HG03565 (cell line): ENCODE results near the gene WDR73.
"Not testable (repeated sequence)": the region's sequence is repeated elsewhere in the genome, so short reads cannot be mapped to it uniquely, and the experiment has no call there.

Experiments
- ATAC-seq: cut with Tn5 transposase; IDR thresholded peaks from one replicate; pipeline ENCODE4 v1.9.1; 2021; ENCODE audit warnings: mild to moderate bottlenecking, moderate library complexity; ENCODE audit not compliant: unreplicated experiment

The WDR73 gene

DNA sequence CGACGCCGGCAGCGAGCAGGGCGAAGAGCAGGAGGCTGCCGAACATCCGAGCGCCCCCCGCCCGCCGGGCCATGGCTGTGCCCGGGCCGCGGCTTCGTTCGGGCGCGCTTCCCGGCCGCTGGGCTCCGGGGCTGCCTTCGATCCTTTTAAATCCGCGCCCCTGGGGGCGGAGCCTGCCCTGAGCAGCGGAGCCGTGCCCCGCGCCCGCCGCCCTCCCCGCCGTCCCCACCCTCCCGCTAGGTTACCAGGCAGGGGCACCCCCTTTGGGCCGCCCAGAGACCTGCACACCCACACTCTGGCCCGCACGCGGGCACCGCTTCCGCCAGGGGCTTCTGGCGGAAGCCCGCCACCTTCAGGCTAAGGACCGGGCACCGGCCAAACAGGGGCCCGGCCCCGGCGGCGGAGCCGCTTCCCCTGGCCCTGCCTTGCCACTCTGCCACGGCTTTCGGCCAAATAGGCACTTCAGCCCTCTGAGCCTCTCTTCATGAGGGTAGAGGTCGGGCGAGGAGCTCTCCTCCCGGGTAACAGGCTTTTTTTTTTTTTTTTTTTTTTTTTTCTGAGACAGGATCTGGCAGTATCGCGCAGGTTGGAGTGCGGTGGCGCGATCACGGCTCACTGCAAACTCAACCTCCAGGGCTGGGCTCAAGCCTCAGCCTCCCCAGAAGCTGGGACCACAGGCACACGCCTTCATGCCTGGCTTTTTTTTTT is 4.2 kb upstream of the WDR73 start, which contains the start of gene NMB:
NMB (minus strand) TSS at position 120 of the 708 bp plus-strand sequence; CDS start at position 73, 47 bp downstream.
- ATAC-seq = peak; percentile 50

DNA sequence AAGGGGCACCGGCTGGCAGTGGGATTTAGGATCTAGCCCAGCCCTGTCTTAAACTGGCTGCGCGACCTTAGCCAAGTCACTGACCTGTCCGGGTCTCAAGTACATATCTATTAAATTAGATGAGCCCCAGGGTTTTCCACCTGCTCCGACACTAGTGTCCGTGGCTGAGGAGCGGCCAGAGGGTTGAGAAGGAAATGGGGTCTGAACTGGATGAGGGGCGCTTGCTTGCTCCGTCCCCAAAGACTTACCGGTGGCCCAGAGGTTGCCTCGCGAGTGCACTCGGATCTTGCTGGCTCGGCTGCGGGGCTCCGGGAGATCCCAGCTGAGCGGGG is 3.6 kb upstream of the WDR73 start:
- ATAC-seq = no peak

DNA sequence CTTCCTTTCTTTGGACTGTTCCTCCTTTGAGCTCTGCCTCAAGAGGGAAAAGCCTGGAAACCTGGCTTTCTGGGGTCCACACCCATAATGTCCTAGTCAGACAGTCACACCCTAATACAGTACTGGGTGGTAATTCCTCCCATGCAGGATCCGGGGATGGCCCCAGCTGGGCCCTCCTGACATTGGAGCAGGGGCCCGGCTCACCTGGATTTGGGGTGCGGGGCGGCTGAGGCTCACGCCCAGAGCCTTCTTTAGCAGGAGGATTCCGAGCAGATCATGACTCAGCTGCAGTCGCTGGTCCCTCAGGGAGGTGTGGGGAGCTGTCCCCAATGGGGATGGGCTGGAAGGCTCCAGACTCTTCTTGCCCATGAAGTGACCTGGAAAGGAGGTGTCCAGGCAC is 2.9 kb upstream of the WDR73 start:
- no peak for ATAC-seq

DNA sequence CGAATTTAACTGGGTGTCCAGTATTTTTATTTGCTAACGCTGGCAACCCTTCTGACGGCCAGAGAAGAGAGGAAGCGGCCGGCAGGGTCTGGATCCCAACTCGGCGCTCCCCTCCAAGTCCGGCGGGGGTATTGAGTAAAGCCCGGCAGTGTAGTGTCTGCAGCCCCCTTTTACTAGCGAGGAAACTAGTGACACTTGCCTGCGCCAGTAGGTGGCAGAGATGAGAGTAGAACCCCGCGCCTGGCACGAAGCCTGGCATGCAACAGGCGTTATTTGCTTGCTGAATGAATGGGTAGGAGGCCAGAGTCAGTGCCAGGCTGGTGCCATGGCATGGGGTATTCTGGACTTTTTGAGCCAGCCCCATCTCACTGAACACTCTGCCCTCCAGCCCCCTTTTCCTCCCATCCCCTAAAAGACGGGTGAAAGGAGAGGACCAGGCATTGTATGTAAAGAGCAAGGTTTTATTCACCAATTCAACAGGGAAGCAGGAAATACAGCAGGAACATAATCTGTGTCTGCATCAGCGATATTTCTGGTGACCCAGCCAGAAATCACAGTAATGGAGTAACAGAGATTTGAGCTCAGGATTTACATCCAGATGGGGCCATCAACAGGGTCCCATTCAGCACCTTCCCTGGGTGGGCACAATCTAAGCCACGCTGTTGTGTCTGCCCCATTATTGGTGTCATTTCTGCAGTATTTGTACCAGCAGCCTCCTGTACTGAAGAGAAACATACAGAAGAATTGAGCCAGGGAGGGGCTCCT is 788 bp upstream of the WDR73 start:
- ATAC-seq = no peak

DNA sequence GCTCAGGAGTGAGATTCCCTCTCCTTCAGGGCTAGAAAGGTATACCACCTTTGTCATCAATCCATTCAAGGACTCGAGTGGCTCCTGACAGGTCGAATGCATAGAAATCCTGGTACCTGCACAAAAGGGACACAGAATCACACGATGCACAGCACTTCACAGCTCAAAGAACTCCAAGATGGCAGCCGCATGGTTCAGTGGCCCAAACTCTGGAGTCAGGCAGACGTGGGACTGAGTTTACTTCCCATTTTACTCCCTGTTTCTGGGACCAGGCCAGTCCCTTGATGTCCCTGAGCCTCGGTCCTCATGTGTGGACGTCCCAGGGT is 536 bp downstream of the WDR73 start:
- ATAC-seq = no peak

DNA sequence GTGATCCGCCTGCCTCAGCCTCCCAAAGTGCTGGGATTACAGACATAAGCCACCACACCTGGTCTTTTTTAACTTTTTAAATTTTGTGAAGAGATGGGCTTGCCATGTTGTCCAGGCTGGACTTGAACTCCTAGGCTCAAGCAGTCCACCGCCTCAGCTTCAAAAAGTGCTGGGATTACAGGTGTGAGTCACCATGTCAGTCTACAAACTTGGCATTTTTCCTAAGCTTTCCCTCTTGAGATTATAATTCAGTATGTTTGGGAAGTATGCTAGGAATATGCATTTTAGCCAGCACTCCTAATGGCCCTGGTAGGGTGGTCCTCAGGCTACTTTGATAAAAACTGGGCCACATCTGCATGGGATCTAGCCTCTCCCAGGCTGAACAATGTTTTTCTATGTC is 4.4 kb downstream of the WDR73 start:
- no peak for ATAC-seq

DNA sequence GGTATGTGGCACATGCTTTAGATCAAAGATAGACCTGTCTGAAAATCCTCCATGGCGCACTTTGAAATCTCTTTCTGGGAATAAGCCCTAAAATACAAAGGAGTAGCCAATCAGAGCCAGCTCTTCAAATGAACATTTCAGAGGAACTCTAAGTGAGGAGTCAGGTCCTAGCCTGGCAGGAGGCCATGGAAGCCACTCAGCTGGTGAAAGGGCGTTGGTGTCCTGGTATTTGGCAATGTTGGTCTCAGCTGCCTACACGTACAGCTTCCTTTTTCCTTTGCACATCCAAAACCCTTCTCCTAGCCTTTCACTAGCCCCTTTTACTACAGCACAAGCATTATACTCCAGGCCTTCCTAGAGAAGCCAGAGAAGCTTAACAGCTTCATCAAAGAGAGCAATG is 5.5 kb downstream of the WDR73 start:
- no peak for ATAC-seq

DNA sequence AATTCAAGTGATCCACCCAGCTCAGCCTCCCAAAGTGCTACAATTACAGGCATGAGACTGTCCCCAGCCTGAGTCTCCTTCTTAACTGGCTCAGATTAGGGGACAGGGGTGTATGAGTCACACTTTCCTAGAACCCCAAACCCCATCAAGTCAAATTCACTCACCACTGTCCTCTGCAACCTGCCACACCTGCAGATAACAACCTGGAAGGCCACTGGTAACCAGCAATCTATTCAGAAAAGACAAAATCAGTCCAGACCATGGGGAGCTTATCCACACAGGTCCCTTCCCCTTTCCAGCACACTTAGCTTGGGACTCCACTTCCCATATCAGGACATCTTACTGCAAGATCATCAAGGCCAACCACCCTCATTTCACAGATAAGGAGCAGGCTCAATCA is 6.4 kb downstream of the WDR73 start:
- ATAC-seq = no peak

DNA sequence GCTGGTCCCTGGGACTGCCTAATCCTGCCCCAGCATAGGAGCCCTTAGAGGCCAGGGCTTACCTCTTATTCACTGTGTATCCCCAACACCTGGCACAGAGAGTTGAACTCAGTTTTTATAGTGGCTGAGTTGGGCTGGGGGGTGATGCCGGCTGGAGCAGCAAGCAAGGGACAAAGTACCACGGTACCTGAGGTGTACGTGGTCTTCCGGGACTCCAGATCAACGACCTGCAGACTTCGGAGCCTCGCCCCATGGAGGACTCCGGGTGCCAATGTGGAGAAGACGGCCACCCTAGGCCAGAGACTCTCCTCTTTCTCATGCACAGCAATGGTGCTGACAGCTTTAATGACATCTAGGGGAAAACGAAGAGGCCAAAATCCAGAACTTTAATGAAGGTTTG is 8.1 kb downstream of the WDR73 start:
- ATAC-seq = no peak

DNA sequence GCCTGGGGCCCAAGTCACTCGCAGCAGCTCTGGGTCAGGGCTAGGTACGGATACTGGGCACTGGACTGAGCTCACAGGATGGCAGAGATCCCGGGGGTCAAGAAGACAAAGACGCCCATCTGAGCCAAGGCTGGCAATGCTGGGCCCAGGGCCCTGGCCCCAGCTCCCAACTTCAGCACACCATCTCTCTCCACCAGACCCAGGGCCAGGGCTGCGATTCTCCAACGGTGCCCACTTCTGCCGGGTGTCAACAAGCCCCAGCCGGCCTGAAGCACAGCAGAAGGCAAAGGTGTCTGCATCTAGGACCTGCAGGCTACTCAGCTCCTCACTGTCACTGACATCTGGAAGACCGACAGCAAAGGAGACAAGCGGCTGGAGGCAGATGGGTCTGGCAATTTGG is 8.6 kb downstream of the WDR73 start:
- no peak for ATAC-seq

DNA sequence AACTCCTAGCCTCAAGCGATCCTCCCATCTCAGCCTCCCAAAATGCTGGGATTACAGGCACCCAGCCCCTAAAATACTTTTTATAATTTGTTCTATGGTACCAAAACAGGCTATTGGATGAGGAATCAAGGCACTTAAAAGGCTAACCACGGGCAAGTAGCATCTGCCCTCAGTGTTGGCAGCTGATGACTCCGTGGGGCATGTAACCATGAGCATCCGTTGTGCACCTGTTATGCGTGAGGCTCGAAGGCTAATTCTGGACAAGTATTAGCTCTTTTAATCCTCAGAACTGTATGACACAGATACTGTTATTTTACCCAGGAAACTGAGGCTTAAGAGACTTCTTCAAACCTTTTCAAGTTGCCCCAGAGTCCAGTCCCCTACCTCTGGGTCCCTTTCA is 10.2 kb downstream of the WDR73 start:
- ATAC-seq = no peak

DNA sequence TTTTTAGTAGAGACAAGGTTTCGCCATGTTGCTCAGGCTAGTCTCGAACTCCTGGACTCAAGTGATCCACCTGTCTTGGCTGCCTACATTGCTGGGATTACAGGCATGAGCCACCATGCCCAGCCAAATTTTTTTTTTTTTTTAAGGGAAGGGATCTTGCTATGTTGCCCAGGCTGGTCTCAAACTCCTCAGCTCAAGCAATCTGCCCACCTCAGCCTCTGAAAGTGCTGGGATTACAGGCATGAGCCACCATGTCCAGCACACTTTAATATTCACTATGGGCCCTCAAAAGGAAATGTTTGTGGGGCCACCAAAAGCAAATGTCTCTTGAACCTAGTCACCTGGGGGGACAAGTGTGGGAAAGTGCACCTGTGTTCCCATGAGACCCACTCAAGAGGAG is 11.4 kb downstream of the WDR73 start:
- not testable (repeated sequence) for ATAC-seq

DNA sequence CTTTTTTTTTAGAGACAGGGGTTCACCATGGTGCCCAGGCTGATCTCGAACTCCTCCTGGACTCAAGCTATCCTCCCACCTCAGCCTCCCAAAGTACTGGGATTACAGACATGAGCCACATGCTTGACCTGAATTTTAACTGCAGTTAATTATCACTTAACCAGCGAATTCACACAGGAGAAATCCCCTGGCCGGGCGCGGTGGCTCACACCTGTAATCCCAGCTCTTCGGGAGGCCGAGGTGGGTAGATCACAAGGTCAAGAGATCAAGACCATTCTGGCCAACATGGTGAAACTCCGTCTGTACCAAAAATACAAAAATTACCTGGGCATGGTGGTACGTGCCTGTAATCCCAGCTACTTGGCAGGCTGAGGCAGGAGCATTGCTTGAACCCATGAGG is 12.2 kb downstream of the WDR73 start:
- not testable (repeated sequence) for ATAC-seq

DNA sequence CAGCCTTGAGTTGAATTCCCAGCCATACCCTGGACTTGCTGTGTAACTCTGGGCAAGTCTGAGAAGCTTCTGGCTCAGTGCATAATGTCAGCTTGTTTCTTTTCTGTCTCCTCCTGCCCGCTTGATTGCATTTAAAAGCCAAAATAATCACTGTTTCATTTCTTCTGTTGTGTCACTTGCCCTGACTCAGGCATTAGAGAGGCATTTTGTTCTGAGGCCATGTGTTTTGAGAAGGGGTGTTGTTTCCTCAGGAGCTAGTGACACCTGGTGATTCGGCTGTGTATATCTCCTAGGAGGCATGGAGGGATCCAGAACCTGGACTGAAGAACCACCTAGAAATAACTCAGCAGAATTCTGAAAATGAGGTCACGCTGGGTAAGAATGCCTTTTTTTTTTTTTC is 16.0 kb downstream of the WDR73 start:
- no peak for ATAC-seq

DNA sequence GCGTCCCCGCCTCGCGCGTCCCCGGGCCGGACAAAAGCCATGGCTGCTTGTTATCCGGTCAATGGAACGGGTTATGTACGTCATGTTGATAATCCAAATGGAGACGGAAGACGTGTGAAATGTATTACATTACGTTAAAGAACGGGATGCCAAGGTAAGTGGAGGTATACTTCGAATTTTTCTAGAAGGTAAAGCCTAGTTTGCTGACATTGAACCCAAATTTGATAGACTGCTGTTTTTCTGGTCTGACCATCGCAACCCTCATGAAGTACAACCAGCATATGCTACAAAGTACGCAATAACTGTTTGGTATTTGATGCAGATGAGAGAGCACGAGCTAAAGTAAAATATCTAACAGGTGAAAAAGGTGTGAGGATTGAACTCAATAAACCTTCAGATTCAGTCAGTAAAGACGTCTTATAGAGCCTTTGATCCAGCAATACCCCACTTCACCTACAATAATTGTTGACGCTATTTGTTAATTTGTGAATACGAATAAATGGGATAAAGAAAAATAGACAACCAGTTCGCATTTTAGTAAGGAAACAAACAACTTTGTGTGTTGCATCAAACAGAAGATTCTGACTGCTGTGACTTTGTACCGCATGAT is 19.8 kb downstream of the WDR73 start:
- no peak for ATAC-seq

DNA sequence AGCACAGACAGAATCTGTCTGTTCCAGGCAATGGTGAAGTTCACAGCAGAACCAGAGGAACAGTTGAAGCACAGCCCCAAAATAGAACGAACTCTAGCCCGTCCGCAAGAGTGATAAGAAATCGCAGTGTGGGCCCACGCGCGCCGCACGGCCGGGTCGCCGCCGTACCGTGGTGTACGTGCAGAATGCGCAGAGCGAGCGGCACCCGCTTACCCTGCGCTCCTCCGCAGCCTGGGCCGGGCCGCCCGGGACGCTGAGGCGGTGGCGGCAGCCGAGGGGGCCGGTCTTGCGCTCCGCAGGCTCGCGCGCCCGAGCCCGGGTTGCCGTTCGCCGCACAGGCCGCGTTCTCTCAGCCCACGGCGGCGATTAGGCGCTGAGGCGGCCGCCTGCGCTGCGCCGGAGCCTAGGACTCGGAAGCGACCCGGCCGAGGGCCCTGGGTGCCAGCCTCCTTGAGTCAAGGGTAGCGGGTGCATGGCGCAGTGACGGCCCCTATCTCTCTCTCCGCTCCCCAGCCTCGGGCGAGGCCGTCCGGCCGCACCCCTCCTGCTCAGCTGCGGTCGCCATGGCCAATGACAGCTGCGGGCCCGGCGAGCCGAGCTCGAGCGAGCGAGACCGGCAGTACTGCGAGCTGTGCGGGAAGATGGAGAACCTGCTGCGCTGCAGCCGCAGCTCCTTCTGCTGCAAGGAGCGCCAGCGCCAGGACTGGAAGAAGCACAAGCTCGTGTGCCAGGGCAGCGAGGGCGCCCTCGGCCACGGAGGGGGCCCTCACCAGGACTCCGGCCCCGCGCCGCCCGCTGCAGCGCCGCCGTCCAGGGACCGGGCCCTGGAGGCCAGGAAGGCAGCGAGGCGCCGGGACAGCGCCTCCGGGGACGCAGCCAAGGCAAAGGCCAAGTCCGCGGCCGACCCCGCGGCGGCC is 20.5 kb downstream of the WDR73 start:
- ATAC-seq = peak; percentile 30

DNA sequence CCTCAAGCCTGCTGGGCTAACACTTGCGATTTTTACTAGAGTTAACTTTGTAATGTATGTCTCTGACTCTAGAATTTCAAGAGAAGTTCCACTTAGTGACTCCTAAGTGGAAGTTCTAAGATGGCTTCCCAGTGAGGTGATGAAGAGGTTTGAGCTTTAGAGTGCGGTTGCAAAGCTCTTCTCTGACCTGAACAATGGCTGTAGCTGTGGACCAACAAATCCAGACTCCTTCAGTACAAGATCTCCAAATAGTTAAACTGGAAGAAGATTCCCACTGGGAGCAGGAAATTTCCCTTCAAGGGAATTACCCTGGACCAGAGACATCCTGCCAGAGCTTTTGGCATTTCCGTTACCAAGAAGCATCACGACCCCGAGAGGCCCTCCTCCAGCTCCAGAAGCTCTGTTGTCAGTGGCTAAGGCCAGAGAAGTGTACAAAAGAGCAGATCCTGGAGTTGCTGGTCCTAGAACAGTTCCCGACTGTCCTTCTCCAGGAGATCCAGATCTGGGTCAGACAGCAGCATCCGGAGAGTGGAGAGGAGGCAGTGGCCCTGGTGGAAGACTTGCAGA is 22.3 kb downstream of the WDR73 start:
- ATAC-seq = no peak

DNA sequence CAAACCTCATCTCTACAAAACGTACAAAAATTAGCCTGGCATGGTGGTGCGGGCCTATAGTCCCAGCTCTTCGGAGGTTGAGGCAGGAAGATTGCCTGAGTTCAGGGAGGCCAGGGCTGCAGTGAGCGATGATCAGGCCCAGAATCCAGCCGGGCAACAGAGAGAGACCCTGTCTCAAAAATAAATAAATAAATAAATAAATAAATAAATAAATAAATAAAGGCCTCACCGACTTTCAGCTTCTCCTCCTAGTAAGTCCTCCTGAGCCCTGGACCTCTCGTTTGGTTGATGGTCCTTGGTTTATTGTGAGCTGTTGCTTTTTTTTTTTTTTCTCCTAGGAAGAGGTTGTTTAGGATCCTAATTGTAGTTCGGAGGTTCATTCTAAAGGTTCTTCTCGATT is 25.1 kb downstream of the WDR73 start:
- ATAC-seq = no peak

DNA sequence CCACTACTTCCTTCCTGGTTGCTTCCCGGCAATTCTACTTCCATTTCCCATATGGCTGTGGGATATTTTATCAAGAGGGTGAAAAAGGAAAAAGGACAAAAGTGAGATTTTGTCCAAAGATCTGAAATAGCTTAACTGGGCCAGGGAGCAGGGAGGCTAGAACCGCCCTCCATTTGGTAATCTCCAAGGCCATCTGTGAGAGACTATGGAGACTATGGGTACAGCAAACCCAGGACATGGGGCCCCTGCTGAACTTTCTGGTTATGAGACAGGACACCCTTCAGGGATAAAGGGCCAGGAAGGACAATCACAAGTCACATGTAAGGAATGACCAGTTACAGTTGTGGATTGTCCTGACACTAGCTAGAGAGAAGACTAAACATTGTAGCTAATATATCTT is 29.0 kb downstream of the WDR73 start:
- ATAC-seq = no peak

DNA sequence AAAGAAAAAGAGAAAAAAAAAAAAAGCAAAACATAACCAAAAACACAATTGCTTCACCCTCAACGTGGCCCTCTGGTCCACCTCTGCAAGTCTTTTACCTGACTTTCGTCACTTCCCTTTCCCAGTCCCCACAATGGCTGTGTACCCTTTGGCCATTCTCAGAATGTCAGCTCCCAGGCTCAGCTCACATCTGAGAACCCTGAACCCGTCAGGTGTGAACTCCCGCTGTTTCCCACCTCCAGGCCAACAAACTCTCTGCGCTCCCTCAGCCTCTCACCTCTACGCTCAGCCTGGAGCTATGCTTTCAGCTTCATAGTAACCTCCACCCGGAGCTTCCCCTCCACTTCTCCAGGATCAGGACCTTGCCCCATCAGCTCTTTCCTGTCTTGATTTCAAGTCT is 29.7 kb downstream of the WDR73 start:
- no peak for ATAC-seq

DNA sequence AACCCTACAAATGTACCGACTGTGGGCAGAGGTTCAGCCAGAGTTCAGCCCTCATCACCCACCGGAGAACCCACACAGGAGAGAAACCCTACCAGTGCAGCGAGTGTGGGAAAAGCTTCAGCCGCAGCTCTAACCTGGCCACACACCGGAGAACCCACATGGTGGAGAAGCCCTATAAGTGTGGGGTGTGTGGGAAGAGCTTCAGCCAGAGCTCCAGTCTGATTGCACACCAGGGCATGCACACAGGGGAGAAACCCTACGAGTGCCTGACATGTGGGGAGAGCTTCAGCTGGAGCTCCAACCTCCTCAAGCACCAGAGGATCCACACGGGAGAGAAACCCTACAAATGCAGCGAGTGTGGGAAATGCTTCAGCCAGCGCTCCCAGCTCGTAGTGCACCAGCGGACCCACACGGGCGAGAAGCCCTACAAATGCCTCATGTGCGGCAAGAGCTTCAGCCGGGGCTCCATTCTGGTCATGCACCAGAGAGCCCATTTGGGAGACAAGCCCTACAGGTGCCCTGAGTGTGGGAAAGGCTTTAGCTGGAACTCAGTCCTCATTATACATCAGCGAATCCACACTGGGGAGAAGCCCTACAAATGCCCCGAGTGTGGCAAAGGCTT is 32.6 kb downstream of the WDR73 start:
- ATAC-seq = no peak
